Gastroesophageal sphincter (tissue), 4 donors: Measurements from ENCODE around the gene RNF8. TPM values are rescaled to one million over a fixed set of nuclear protein-coding genes. Genes with fewer than 3 reads are reported as not detected.
"Not testable (repeated sequence)": the region's sequence is repeated elsewhere in the genome, so short reads cannot be mapped to it uniquely, and the experiment has no call there.

Experiments used
- ATAC-seq: fragments of 150-250 bp; one replicate; pipeline ENCODE4 v1.9.1; 2016; ENCODE audit warnings: mild to moderate bottlenecking, moderate library complexity
- H3K27ac ChIP-seq, 4 donors: fragments of 200-600 bp; sonication (generic) in 3 of 4; 1 replicate in 3 of 4; 2 replicates in 1 of 4; pipeline ENCODE4 v1.5.1; 2016 to 2019
- H3K27me3 ChIP-seq: fragments of 200-600 bp; sonication (generic); one replicate; pipeline ENCODE4 v1.5.1; 2019
- H3K36me3 ChIP-seq, 2 donors: fragments of 200-600 bp; sonication (generic); one replicate each; pipeline ENCODE4 v1.5.1; 2019; ENCODE audit warnings: control low read depth in 1 of 2
- H3K4me1 ChIP-seq, 3 donors: fragments of 200-600 bp; sonication (generic); 1 replicate in 2 of 3; 2 replicates in 1 of 3; pipeline ENCODE4 v1.5.1; 2016 to 2019; ENCODE audit warnings: control low read depth in 2 of 3
- H3K4me3 ChIP-seq, 2 donors: fragments of 200-600 bp; sonication (generic); one replicate each; pipeline ENCODE4 v1.5.1; 2019; ENCODE audit warnings: mild to moderate bottlenecking in 1 of 2, moderate library complexity in 1 of 2
- H3K9me3 ChIP-seq, 3 donors: fragments of 200-600 bp; sonication (generic); one replicate each; pipeline ENCODE4 v1.5.1; 2017 to 2019; ENCODE audit warnings: control low read depth in 2 of 3
- EP300 ChIP-seq: sonication (generic); formaldehyde crosslinking; IDR thresholded peaks from one replicate; pipeline ENCODE4 v1.6.1; 2017; ENCODE audit warnings: antibody characterized with exemption, mild to moderate bottlenecking
- POLR2A ChIP-seq, 2 donors: fragments of 450-650 bp; IDR thresholded peaks; one replicate each; pipeline ENCODE4 v1.6.1; 2017; ENCODE audit warnings: antibody characterized with exemption in 2 of 2, mild to moderate bottlenecking in 2 of 2, moderate library complexity in 1 of 2
- POLR2AphosphoS5 ChIP-seq: sonication (generic); formaldehyde crosslinking; IDR thresholded peaks from one replicate; pipeline ENCODE4 v1.6.1; 2017; ENCODE audit warnings: antibody characterized with exemption
- WGBS, 2 donors: methylation state at CpG; one replicate each; pipeline ENCODE4 v1.1.5; 2018; ENCODE audit warnings: low coverage in 1 of 2; 5-methylcytosine and 5-hydroxymethylcytosine counted together
- small RNA-seq, 4 donors: library from RNA; depleted of rRNA; stranded (forward); fragments of <200 nt; gene quantifications; one replicate each; pipeline ENCODE3, GENCODE V24; 2016
- total RNA-seq, 4 donors: library from RNA; depleted of rRNA; stranded (reverse); fragments of >200 nt; gene quantifications; one replicate each; pipeline ENCODE4 v1.1.0, GENCODE V29; 2016
- TF ChIP-seq, protein P1 (sequence below), 4 experiments: fragments of 200-600 bp in 2 of 4; fragments of 450-650 bp in 2 of 4; sonication (generic) in 1 of 4; IDR thresholded peaks; one replicate each; pipeline ENCODE4 v1.5.1; 2017 to 2019; ENCODE audit warnings: antibody characterized with exemption in 4 of 4, mild to moderate bottlenecking in 2 of 4, moderate library complexity in 2 of 4

RNF8 gene
- total RNA-seq, 4 donors from 2014 or later = 10.0 to 21.5 (median 16.0) TPM

DNA sequence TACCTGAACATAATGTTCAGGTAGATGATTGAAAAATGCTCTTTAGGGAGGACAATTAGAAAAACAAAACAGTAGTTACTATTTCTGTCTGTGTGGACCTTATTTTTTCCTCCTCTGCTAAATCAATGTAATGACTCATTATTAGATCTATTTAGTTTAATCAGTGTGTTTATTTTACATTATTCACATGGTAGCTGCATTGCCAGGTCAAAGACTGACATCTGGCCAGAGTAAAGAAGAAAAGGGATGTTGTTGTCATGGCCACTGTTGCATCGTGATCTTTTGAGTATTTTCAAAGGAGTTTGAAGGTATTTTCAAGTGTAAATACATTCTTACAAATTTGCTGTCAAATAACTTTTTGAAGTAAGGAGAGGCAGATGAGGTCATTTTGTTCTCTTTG is 85.1 kb downstream of the RNF8 start:
- Histone ChIP-seq H3K4me3 (no peak overlapping the region), H3K9me3 (no peaks in the 10 kb centered on the region), H3K27me3 (no peaks in the 10 kb centered on the region), H3K4me1 (peaks cover 3 to 55% (median 4%) of the 10 kb centered on the region in 3 donors), H3K27ac (no peak overlapping the region), H3K36me3 (peaks cover 0 to 64% of the 10 kb centered on the region in 2 donors)
- 25 to 50% methylated on average over 1 of the region's 1 CpG for WGBS, 2 donors
- no peak for TF ChIP-seq POLR2A (IDR thresholded peaks at IDR 0.05)
- TF ChIP-seq POLR2AphosphoS5 = no peak
- TF ChIP-seq, protein P1, sequence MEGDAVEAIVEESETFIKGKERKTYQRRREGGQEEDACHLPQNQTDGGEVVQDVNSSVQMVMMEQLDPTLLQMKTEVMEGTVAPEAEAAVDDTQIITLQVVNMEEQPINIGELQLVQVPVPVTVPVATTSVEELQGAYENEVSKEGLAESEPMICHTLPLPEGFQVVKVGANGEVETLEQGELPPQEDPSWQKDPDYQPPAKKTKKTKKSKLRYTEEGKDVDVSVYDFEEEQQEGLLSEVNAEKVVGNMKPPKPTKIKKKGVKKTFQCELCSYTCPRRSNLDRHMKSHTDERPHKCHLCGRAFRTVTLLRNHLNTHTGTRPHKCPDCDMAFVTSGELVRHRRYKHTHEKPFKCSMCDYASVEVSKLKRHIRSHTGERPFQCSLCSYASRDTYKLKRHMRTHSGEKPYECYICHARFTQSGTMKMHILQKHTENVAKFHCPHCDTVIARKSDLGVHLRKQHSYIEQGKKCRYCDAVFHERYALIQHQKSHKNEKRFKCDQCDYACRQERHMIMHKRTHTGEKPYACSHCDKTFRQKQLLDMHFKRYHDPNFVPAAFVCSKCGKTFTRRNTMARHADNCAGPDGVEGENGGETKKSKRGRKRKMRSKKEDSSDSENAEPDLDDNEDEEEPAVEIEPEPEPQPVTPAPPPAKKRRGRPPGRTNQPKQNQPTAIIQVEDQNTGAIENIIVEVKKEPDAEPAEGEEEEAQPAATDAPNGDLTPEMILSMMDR (IDR thresholded peaks at IDR 0.05) = no peak
- no peak for TF ChIP-seq EP300
- ATAC-seq = no peak

DNA sequence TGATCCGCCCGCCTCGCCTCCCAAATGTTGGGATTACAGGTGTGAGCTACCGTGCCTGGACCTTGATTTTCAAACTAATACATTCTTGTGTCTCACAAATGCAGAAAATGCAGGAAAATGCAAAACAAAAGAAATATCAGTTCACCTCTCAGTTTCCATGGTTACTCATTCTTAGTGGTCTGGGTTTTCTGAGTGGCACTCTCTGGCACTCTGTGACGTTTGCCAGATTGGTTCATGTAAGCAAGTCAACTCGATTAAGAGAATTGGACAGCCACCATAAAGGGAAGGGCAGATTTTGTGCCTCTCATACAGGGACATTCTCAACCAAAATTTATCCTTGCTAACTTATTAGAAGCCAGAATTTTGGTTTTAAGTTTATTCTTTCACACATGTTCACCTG is 87.9 kb downstream of the RNF8 start:
- Histone ChIP-seq H3K4me1 (peaks cover 0 to 32% (median 0%) of the 10 kb centered on the region in 3 donors), H3K9me3 (no peaks in the 10 kb centered on the region), H3K4me3 (no peak overlapping the region), H3K27me3 (no peaks in the 10 kb centered on the region), H3K27ac (peak overlapping the region in 2 of 4 donors; percentile 27 to 70), H3K36me3 (peaks cover 0 to 78% of the 10 kb centered on the region in 2 donors)
- WGBS, 2 donors = 80 to 84% methylated on average over 2 to 6 of the region's 6 CpGs
- TF ChIP-seq POLR2A (IDR thresholded peaks at IDR 0.05) (no peak), EP300 (no peak)
- no peak for ATAC-seq

DNA sequence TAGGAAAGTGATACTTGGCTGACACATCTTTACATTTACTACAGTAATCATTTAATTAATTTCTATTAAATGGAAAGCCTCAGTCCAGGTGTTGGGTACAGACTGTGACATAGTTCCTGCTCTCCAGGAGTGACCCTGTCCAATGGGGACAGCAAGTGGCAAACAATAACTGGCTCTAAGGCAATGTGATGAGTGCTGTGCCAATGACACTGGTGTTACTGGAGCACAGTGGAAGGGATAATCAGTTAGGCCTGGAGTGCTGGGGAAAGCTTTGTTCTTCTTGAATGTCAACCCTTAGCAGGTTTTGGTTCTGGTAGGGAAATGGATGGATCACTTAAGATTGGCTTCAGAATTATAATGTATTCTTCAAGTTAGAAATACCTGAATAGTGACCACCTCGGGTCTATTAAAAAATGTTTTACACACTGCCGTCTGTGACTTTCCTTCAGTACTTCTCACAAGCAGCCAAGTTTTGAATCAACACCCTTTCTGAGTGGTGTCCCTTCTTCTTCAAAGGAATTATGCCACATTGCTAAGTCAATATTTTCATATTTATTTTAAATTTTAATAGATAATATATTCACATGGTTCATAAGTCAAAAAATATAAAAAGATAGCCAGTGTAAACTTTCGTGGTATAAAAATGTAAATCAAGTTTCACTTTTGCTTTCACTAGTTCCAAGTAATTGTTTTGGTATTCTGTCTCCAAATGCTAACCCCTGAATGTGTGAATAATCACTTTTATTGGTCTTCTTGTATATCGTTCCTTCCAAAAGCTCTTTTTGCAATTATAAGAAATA is 88.8 kb downstream of the RNF8 start:
- peak overlapping the region; percentile 16 to 29 for H3K4me3 ChIP-seq
- 9 to 13% methylated on average over 4 of the region's 4 CpGs for WGBS, 2 donors

DNA sequence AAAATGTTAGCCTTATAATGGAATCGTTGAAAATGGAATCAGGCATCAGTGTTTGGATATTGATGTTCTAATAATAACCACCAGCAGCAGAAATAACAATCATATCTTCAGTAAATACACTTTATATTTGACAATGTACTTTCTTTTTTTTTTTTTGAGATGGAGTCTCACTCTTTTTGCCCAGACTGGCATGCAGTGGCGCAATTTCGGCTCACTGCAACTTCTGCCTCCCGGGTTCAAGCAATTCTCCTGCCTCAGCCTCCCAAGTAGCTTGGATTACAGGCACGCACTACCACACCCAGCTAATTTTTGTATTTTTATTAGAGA is 89.4 kb downstream of the RNF8 start:
- Histone ChIP-seq H3K4me3 (peak overlapping the region; percentile 16 to 29), H3K36me3 (peaks cover 0 to 78% of the 10 kb centered on the region in 2 donors), H3K4me1 (peaks cover 0 to 30% (median 0%) of the 10 kb centered on the region in 3 donors), H3K27ac (peak overlapping the region in 3 of 4 donors; percentile 62 to 70 (median 69))
- WGBS, 2 donors = 74 to 83% methylated on average over 5 of the region's 5 CpGs
- H3K27me3 ChIP-seq, H3K9me3 ChIP-seq, ATAC-seq: not testable (repeated sequence)

More for the DNA sequence above, 88.8 kb downstream of the RNF8 start:
- H3K27me3 ChIP-seq = no peaks in the 10 kb centered on the region
- no peaks in the 10 kb centered on the region for H3K9me3 ChIP-seq
- ATAC-seq = no peak
- TF ChIP-seq POLR2A (IDR thresholded peaks at IDR 0.05) (no peak), POLR2AphosphoS5 (no peak), EP300 (no peak)
- TF ChIP-seq, protein P1 (IDR thresholded peaks at IDR 0.05) = no peak
- peaks cover 0 to 78% of the 10 kb centered on the region in 2 donors for H3K36me3 ChIP-seq
- peak overlapping the region; percentile 62 to 70 (median 68) for H3K27ac ChIP-seq
- peaks cover 0 to 32% (median 0%) of the 10 kb centered on the region in 3 donors for H3K4me1 ChIP-seq

Small RNAs within 50 kb of the gene (small RNA-seq; reads per million reads assigned to genes)
- gene RN7SL273P = 0 reads per million in 4 donors

Other genes with a start within 250 kb of the RNF8 start
- gene PIM1, start 183.8 kb upstream of the RNF8 start, total RNA-seq = 10 to 100 TPM; 19.0 to 63.8 (median 21.8) TPM
- 1 to 10 TPM; 5.0 to 9.2 (median 8.3) TPM for gene TBC1D22B, start 96.2 kb upstream of the RNF8 start, total RNA-seq
- gene TMEM217, start 95.8 kb upstream of the RNF8 start, total RNA-seq = under 1 TPM in 1 of 4 donors, not detected in 3; 0.40 TPM
- 10 to 100 TPM; 35.1 to 49.2 (median 41.4) TPM for gene CMTR1, start 79.2 kb downstream of the RNF8 start, total RNA-seq
- gene CCDC167, start 145.9 kb downstream of the RNF8 start, total RNA-seq = 10 to 100 TPM; 10.6 to 16.2 (median 14.3) TPM